HepG2 (cell line): Measurements from ENCODE around the gene ISY1. TPM values are rescaled to one million over a fixed set of nuclear protein-coding genes. Genes with fewer than 3 reads are reported as not detected.
"Not testable (repeated sequence)": the region's sequence is repeated elsewhere in the genome, so short reads cannot be mapped to it uniquely, and the experiment has no call there.

ENCODE experiments used
- ATAC-seq: fragments of 200-7000 bp; cut with Tn5 transposase; 3 replicates; pipeline ENCODE4 v1.9.1; 2020; ENCODE audit warnings: mild to moderate bottlenecking, moderate library complexity
- BruUV-seq: library from RNA; stranded (reverse); fragments of 400-500 nt; replicated peaks from 2 replicates; lab custom pipeline; 2021; lab: Mats Ljungman, UMichigan
- CTCF ChIA-PET: fragments of 300-600 bp; formaldehyde crosslinking; extraction: SDS; loops from one replicate; lab custom pipeline; 2021; ENCODE audit warnings: low total read pairs, inconsistent platforms, low intra/inter-chr PET ratio; lab: Yijun Ruan, JAX
- POLR2A ChIA-PET: fragments of 350-600 bp; sonication (Branson Sonifier 250); formaldehyde crosslinking; loops from one replicate; lab custom pipeline; 2020; ENCODE audit warnings: antibody characterized with exemption, inconsistent platforms; lab: Yijun Ruan, JAX
- DNase-seq: peaks from one replicate; pipeline ENCODE4 v3.0.0-alpha.2; 2015; ENCODE audit warnings: low spot score
- FAIRE-seq: peaks from 3 replicates; lab custom pipeline; 2011; peaks lifted over from hg19 to GRCh38; lab: Jason Lieb, UNC
- H2AFZ ChIP-seq: one replicate; pipeline ENCODE4 v1.6.1; 2011; ENCODE audit warnings: low read length, inconsistent platforms
- H3K27ac ChIP-seq: fragments of 300-600 bp; 3 replicates; pipeline ENCODE4 v1.8.0; 2011; ENCODE audit warnings: mixed run types, mild to moderate bottlenecking, mixed read lengths, low read length, inconsistent platforms; ENCODE audit not compliant: insufficient read depth; ENCODE audit errors: extremely low read length
- H3K27me3 ChIP-seq, 2 experiments: fragments of 200-600 bp in 1 of 2; 2 replicates in 1 of 2; 3 replicates in 1 of 2; pipeline versions ENCODE4 v1.6.0 to v1.8.0; 2011; ENCODE audit warnings: low read length in 2 of 2, mild to moderate bottlenecking in 2 of 2, moderate library complexity in 2 of 2, inconsistent platforms in 1 of 2; ENCODE audit not compliant: insufficient read depth in 2 of 2, control insufficient read depth in 1 of 2
- H3K36me3 ChIP-seq, 2 experiments: fragments of 200-600 bp in 1 of 2; replicated peaks in 1 of 2; 2 replicates in 1 of 2; 3 replicates in 1 of 2; pipeline versions ENCODE4 v1.5.1 to v1.8.0; 2011; ENCODE audit warnings: low read length in 2 of 2, inconsistent platforms in 1 of 2; ENCODE audit not compliant: insufficient read depth in 2 of 2, control insufficient read depth in 1 of 2
- H3K4me1 ChIP-seq: 2 replicates; pipeline ENCODE4 v1.5.1; 2012; ENCODE audit warnings: low read length, inconsistent platforms; ENCODE audit not compliant: insufficient read depth
- H3K4me2 ChIP-seq: 2 replicates; pipeline ENCODE4 v1.6.0; 2011; ENCODE audit warnings: low read depth, low read length, inconsistent platforms
- H3K4me3 ChIP-seq, 3 experiments: fragments of 200-600 bp in 1 of 3; sonication (generic), shearing (Covaris generic) in 1 of 3; replicated peaks in 1 of 3; 2 replicates each; pipeline ENCODE4 v1.5.1; 2011 to 2016; ENCODE audit warnings: low read length in 3 of 3, inconsistent platforms in 2 of 3, low read depth in 2 of 3, mild to moderate bottlenecking in 2 of 3, control low read depth in 1 of 3, mixed read lengths in 1 of 3; ENCODE audit not compliant: insufficient read depth in 1 of 3
- H3K79me2 ChIP-seq: one replicate; pipeline ENCODE4 v1.6.1; 2011; ENCODE audit warnings: low read length, inconsistent platforms; ENCODE audit not compliant: insufficient read depth
- H3K9ac ChIP-seq: 2 replicates; pipeline ENCODE4 v1.6.0; 2011; ENCODE audit warnings: mild to moderate bottlenecking, low read depth, low read length, inconsistent platforms; ENCODE audit not compliant: insufficient read depth
- H3K9me3 ChIP-seq: 2 replicates; pipeline ENCODE4 v1.5.1; 2012; ENCODE audit warnings: mild to moderate bottlenecking, low read length
- H4K20me1 ChIP-seq: 2 replicates; pipeline ENCODE4 v1.6.0; 2011; ENCODE audit warnings: inconsistent platforms, mild to moderate bottlenecking, low read length, moderate library complexity; ENCODE audit not compliant: insufficient read depth
- CREM ChIP-seq, 2 experiments: sonication (generic) in 1 of 2; formaldehyde crosslinking in 1 of 2; IDR thresholded peaks; 2 replicates each; pipeline versions ENCODE4 v1.4.0 to v1.6.1; 2016 to 2020; ENCODE audit warnings: antibody characterized with exemption in 1 of 2, mild to moderate bottlenecking in 1 of 2, missing genetic modification reagents in 1 of 2
- CSRNP1 ChIP-seq: sonication (generic); formaldehyde crosslinking; IDR thresholded peaks from 2 replicates; pipeline ENCODE4 v1.8.1; 2023; ENCODE audit warnings: mild to moderate bottlenecking, missing genetic modification reagents
- MEIS2 ChIP-seq: sonication (generic); formaldehyde crosslinking; IDR thresholded peaks from 2 replicates; pipeline ENCODE4 v1.9.0; 2021; ENCODE audit warnings: mild to moderate bottlenecking, missing genetic modification reagents
- NCOR1 ChIP-seq: fragments of 200-600 bp; sonication (generic); IDR thresholded peaks from 2 replicates; pipeline ENCODE4 v1.7.0; 2017; ENCODE audit warnings: antibody characterized with exemption, low read length, borderline replicate concordance
- ZBTB38 ChIP-seq: sonication (generic); formaldehyde crosslinking; IDR thresholded peaks from 2 replicates; pipeline ENCODE4 v1.5.1; 2020; ENCODE audit warnings: mild to moderate bottlenecking, missing genetic modification reagents
- ZBTB49 ChIP-seq: sonication (generic); formaldehyde crosslinking; IDR thresholded peaks from 2 replicates; pipeline ENCODE4 v1.4.0; 2020; ENCODE audit warnings: missing genetic modification reagents, borderline replicate concordance
- ZNF207 ChIP-seq: fragments of 450-650 bp; IDR thresholded peaks from 2 replicates; pipeline ENCODE4 v1.6.1; 2016; ENCODE audit warnings: antibody characterized with exemption, borderline replicate concordance
- ZNF232 ChIP-seq: sonication (generic); formaldehyde crosslinking; IDR thresholded peaks from 2 replicates; pipeline ENCODE4 v1.4.0; 2020; ENCODE audit warnings: missing genetic modification reagents, borderline replicate concordance
- ZNF460 ChIP-seq: sonication (generic); formaldehyde crosslinking; IDR thresholded peaks from 2 replicates; pipeline ENCODE4 v1.5.1; 2020; ENCODE audit warnings: missing genetic modification reagents, mild to moderate bottlenecking, borderline replicate concordance
- ZNF768 ChIP-seq: sonication (generic); formaldehyde crosslinking; IDR thresholded peaks from 2 replicates; pipeline ENCODE4 v1.4.0; 2020; ENCODE audit warnings: missing genetic modification reagents
- WGBS: methylation state at CpG from one replicate; pipeline ENCODE4 v1.1.6; 2017; ENCODE audit warnings: low lambda C conversion rate; 5-methylcytosine and 5-hydroxymethylcytosine counted together
- in situ Hi-C: cut with HindIII; loops from 2 replicates; pipeline ENCODE4 v1.10.0; 2017; ENCODE audit warnings: low pct_unique_long_range_greater_than_20kb; ENCODE audit not compliant: extremely low pct_ligation_motif_present
- intact Hi-C: fragments of 100-400 bp; cut with micrococcal nuclease; formaldehyde crosslinking; loops from one replicate; pipeline ENCODE4 v1.10.0; 2022; ENCODE audit not compliant: unreplicated experiment
- polyA plus RNA-seq, 8 experiments: library from polyadenylated mRNA; depleted of rRNA in 3 of 8; stranded (reverse) in 7 of 8; unstranded in 1 of 8; fragments of >200 nt; fragmentation: Illumina TruSeq in 4 of 8; extraction: Trizol in 4 of 8; gene quantifications; 2 replicates each; pipeline versions ENCODE4 v1.2.1 to v1.2.3, GENCODE V29; 2011 to 2016; ENCODE audit warnings: low read depth in 4 of 8, missing spikeins in 1 of 8, mixed read lengths in 1 of 8; ENCODE audit not compliant: insufficient read depth in 1 of 8
- total RNA-seq, 5 experiments: library from RNA; depleted of rRNA; stranded (reverse); fragments of >200 nt; fragmentation: Illumina TruSeq; extraction: Trizol; gene quantifications; 2 replicates each; pipeline ENCODE4 v1.2.3, GENCODE V29; 2016; ENCODE audit warnings: low read depth in 1 of 5

ISY1 gene
- total and polyA plus RNA-seq, 2 of the 13 experiments (the other 11 are each of a cell fraction or from before 2014, with no cell fraction given) = 21.0 to 39.1 TPM

- no peak for TF ChIP-seq NCOR1
These were observed 24.9 kb upstream of the ISY1 start (continued) for GRCh38 chr3:129185783-129186182.

- CTCF ChIA-PET = interaction anchor here (2.0 kb wide), 1 partner anchor 61 kb away, joined by 6 read pairs; no protein-coding TSS in a partner anchor
These were observed 24.1 kb upstream of the ISY1 start for GRCh38 chr3:129184784-129185542.

DNA sequence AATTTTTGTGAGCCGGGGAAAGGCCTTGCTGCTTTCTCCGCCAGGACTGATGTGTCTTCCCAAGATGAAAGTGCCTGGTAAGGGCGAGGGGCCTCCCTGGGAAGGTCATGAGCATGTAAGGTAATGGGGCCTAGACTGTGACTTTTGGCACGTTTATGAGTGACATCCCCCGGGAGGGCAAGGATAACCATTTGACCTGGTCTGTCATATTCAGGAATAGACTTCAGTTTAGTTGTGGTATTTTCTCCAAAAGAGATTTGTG is 23.5 kb upstream of the ISY1 start:
- TSS peak; percentile 92 for BruUV-seq
- Histone ChIP-seq H3K27ac (peak overlapping the region; percentile 99), H3K36me3 (peaks cover 0 to 2% of the 10 kb centered on the region in 2 experiments; a peak in 1 of 5 replicates), H3K27me3 (no peaks in the 10 kb centered on the region; a peak in 1 of 5 replicates), H3K4me2 (peak overlapping the region; percentile 98), H3K9me3 (no peaks in the 10 kb centered on the region), H3K79me2 (peaks cover 52% of the 10 kb centered on the region), H3K4me1 (peaks cover 35% of the 10 kb centered on the region), H3K9ac (peak overlapping the region; percentile 100), H4K20me1 (peaks cover 33% of the 10 kb centered on the region), H2AFZ (no peak overlapping the region), H3K4me3 (peak overlapping the region; percentile 91 to 95 (median 95))
- POLR2A ChIA-PET = interaction anchor here (0.6 to 2.7 kb wide), 19 partner anchors 12 to 305 kb away, joined by 3 to 25 read pairs (median 3); partner anchors contain the start of genes ACAD9, COPG1, HMCES and RAB43
- in situ Hi-C loops = loop anchor here (10.0 kb wide), 1 partner anchor 60 kb away; the partner anchor contains the start of gene COPG1
- ATAC-seq (peak; percentile 38), DNase-seq (peak; percentile 47), FAIRE-seq (no peak)
- intact Hi-C loops = loop anchor here (5.0 kb wide), 2 partner anchors 43 to 67 kb away; no protein-coding TSS in a partner anchor
- CTCF ChIA-PET = interaction anchor here (2.0 kb wide), 1 partner anchor 61 kb away, joined by 6 read pairs; no protein-coding TSS in a partner anchor
- 0% methylated on average over 3 of the region's 5 CpGs for WGBS
- TF ChIP-seq MEIS2 (0 out of 2 replicates have a peak, but pooled peaks have one; percentile 9), ZNF207 (no peak), ZBTB49 (CRISPR knock-in tag) (peak; percentile 5; the same call in 1 of the 2 replicates), ZNF768 (CRISPR knock-in tag) (no peak), ZNF460 (CRISPR knock-in tag) (no peak), ZNF232 (CRISPR knock-in tag) (peak; percentile 21; the same call in 1 of the 2 replicates), CSRNP1 (CRISPR knock-in tag) (no peak)

More at GRCh38 chr3:129184784-129185542, 24.1 kb upstream of the ISY1 start:
- not testable (repeated sequence) for ATAC-seq; BruUV-seq; H3K9me3 ChIP-seq; FAIRE-seq; DNase-seq; H3K27me3 ChIP-seq; H3K36me3 ChIP-seq; H2AFZ ChIP-seq; TF ChIP-seq CREM (CRISPR knock-in tag; IDR thresholded peaks at IDR 0.05)
- POLR2A ChIA-PET = interaction anchor here (1.3 to 2.2 kb wide), 2 partner anchors 44 to 61 kb away, joined by 3 to 7 read pairs; no protein-coding TSS in a partner anchor
- H3K4me2 ChIP-seq = peak overlapping the region; percentile 98
- peaks cover 45% of the 10 kb centered on the region for H3K79me2 ChIP-seq
- intact Hi-C loops (loop anchor here (5.0 kb wide), 2 partner anchors 42 to 68 kb away; no protein-coding TSS in a partner anchor), in situ Hi-C loops (loop anchor here (10.0 kb wide), 1 partner anchor 60 kb away; the partner anchor contains the start of gene COPG1)
- peaks cover 28% of the 10 kb centered on the region for H3K4me1 ChIP-seq
- peak overlapping the region; percentile 100 for H3K9ac ChIP-seq
- 79% methylated on average over 20 of the region's 20 CpGs for WGBS
- H4K20me1 ChIP-seq = peaks cover 27% of the 10 kb centered on the region
- H3K27ac ChIP-seq = peak overlapping the region; percentile 99
- peak overlapping the region; percentile 22 to 95 (median 95); a peak in 5 of 6 replicates for H3K4me3 ChIP-seq
- TF ChIP-seq CREM (IDR thresholded peaks at IDR 0.05) (0 out of 2 replicates have a peak, but pooled peaks have one; percentile 5), ZBTB38 (CRISPR knock-in tag) (peak; percentile 80)
